HG03159 (cell line): ENCODE measurements around the gene GALC.
A peak's percentile ranks its signal among the peaks of the same experiment; 100 is the strongest.
"Not testable (repeated sequence)": the region's sequence is repeated elsewhere in the genome, so short reads cannot be mapped to it uniquely, and the experiment has no call there.

Experiments
- ATAC-seq: cut with Tn5 transposase; IDR thresholded peaks from one replicate; pipeline ENCODE4 v1.9.1; 2021; ENCODE audit warnings: mild to moderate bottlenecking, moderate library complexity; ENCODE audit not compliant: unreplicated experiment

Gene GALC

DNA sequence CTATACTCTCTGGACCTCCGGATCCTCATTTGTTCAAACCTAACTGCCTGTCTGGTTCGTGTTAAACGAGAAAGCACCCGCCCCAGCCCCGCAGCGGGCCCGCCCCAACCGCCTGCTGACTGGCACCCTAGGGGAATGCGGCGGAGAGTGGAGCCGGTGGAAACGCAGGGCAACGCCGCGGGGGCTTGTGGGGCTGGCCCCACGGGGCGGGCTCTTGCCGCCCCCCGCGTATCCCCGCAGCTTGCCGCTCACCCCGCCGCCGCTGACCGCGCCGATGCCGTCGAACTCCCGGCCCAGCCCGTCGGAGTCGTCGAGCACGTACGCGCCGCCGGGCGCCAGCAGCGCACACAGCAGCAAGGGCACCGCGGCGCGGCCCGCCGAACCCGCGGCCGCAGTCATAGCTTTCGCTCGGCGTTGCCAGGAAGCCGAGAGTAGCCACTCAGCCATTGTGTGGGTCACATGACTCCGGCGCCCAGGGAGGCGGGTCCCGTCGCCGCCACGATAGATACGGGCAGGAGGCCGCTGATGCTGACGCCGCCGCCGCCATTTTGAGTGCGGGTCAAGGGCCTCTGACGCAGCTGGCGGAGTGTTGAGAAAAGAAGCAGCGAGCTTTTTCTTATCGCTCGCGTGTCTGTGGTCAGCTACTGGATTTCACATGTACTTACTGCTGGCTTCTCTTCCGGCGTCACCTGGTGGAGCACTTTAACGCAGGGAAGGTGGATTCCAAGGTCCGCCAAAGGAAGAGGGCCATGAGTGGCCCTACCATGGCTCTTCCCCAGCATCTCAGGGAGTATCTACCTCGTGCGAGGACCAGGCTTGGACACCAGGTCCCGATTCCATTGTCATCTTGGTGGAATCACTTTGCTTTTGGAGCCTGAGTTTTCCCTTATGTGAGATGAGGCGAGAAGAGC is at the start of gene GALC:
Gene GALC (minus strand): TSS at position 465 of the 911 bp plus-strand sequence. CDS start 18 bp downstream, at position 447.
- ATAC-seq: peak; percentile 87

DNA sequence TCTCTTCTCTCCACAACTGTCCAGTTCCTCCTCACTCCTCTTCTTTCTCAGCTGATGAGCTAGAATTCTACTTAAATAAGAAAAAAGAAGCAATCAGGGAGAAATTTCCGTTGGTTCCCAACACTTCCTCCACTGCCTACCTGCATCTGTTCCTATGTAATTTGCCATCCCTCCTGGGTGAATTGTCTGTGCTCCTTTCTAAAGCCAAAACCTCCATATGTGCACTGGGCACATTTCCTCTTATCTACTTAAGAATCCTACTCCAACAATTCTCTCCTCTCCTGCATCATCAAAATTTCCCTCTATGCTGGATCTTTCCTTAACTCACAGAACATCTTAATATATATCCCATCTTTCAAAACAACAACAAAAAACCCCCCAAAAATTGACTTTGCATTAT is 47.2 kb upstream of the GALC start:
- no peak for ATAC-seq

DNA sequence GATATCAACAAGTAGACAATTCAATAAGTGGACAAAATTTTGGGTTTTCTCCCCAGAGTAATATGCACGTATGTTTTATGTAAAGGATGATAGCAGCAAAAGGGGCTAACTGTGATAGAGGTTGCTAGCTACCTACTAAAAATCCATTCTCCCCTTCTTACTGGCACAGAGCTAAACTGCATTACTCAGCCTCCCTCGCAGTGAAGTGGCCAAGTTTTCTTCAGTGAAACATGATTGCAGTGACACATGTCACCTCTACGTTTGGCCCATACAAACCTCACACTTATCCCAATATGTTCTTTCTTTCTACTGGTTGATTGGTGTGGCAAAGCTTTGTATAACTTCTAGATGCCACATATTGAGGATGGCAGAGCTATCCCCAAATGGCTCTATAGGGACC is 46.2 kb upstream of the GALC start:
- ATAC-seq: no peak

DNA sequence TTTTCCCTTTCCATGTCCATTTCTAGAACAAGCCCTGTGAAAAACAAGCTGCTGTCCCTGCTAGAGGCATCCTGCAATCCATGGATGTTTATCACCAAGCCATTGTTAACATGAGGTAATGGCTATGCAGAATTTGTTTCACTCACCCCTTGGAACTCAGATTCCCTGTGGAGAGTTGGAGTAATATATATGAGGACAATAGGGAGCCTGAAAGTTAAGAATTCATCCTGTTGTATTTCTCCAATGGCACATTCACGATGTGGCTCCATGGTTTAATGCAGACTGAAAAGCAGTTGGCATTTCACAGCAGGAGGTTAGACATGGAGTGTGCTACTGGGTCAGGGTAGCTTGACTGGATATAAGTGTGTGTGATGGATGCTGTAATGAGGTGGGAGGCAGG is 44.3 kb upstream of the GALC start:
- no peak for ATAC-seq

DNA sequence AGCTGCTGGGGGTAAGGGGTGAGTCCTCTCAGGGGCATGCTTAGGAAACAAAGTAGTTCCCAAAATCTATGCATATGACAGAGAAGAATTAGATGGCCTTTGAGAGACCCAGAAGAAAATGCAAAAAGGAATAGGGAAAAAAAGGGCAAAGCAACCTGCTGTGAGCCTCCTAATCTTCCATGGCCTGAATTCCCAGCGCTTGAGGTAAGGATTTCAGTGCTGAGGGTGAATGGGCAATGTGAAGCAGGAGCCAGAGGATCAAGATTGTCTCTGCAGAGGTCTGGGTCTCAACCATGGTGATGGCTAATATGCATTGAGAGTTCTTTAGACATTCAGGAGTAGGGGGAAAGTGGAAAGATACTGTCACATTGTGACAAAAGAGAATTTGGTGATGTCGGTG is 43.4 kb upstream of the GALC start:
- no peak for ATAC-seq

DNA sequence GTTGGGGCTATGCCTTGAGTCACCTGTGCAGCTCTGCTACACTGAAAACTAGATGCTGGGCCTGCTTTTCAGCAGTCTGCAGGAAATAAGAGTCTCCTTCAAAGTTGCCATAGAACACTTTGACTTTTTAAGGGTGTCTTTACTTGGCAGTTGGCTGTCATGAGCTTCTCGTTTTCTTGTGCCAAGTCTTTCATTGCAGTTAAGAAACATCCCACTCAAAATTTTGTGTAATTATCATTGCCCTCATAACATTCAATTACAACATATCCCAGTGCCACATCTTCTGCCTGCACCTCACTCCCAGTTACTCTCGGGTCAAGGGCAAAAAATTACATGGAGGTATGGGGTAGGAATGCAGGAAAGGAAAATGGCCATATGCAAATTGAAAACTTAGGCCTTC is 41.1 kb upstream of the GALC start:
- no peak for ATAC-seq

DNA sequence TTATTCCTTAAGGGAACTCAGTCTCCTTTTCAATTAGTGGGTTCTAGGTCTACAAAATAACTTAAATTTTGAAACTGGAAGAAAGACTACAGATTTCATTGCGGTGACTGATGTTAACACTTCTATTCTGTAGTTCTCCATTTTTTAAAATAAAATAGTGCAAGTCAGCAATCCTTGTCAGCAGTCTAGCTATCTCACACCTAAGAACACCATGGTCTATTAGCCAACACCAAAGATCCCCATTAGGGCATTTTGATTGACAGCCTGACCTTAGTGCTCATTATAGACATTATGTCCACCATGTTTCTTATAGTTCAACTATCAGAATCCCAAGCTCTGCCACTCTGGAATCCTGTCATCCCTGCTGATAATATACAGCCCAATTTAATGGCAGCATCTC is 39.4 kb upstream of the GALC start:
- no peak for ATAC-seq

DNA sequence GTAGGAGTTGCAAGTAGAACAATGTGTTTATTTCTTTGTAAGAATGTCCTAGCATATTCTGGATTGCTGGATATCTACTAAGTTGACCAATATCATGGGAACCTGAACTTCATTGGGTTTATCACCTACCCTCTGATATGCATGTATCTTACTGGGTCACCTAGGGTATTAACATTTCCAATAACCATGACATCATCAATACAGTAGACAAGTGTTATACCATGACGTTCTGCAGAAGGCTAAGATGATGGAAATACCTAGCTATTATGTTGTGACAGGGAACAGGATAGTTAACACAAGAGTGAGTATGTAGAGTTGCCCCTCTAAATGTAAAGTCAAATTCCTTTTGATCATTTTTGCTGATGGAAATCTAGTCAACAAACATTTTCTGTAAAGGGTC is 37.9 kb upstream of the GALC start:
- no peak for ATAC-seq

DNA sequence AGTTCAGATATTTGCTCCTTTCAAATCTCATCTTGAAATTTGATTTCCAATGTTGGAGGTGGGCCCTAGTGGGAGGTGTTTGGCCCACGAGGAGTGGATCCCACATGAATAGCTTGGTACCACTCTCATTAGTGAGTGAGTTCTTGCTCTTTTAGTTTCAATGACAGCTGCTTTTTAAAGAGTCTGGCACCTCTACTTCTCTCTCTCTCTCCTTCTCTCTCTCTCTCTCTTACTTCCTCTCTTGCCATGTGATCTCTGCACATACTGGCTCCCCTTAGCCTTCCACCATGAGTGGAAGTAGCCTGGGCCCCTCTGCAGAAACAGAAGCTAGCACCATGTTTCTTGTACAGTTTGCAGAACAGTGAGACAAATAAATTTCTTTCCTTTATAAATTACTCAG is 37.1 kb upstream of the GALC start:
- ATAC-seq: no peak

DNA sequence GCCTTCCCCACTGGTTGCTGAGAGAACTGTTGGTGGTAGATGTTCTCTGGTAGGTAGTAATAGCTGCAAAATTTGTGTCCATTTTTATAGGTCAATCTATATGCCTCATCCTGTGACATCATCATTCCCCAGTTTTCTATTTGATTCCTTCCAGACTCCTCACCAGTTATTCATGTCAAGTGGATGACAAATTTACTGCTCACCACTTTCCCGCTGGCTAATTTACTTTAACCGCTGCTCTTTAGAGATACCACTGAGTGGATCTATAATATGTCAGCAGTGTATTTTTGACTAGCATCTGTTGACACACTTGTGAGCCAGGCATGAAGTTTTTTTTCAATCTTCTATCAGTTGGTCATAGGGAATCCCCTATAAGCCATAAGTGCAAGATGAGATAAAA is 36.5 kb upstream of the GALC start:
- no peak for ATAC-seq

DNA sequence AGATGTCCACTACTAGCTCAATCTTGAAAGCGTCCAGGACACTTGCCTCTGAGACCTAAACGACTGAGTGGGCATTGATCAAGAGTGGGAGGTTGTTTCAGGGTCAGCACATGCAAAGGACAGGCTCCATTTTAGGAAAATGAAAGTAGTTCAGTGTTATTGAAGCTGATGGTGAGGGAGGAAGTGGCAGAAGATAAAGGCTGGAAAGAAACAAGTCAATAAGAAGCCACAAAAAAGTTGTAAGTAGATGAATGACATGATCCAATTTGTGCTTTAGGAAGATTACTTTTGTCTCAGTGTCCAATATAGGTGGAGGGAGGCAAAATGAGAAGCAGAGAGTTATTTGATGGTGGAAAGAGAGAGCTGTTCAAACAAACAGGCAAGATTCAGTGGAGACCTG is 33.9 kb upstream of the GALC start:
- no peak for ATAC-seq

DNA sequence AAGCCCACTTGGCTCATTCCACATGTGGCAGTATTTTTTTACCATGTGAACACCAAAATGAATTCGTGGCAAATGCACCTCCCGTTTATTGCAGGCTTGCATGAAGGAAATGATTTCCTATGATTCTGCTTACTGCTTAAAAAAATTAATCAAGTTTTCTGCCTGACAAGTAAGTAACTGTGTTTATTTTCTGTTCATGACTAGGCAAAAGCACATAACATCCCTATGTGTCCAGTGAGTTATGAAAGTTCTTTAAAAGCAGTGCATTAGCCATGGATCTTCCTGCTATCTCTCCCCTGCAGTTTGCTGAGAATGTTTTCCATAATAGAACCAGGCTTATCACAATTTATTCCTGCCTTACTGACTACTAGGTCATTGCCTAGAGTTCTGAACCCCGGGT is 32.3 kb upstream of the GALC start:
- ATAC-seq: no peak

DNA sequence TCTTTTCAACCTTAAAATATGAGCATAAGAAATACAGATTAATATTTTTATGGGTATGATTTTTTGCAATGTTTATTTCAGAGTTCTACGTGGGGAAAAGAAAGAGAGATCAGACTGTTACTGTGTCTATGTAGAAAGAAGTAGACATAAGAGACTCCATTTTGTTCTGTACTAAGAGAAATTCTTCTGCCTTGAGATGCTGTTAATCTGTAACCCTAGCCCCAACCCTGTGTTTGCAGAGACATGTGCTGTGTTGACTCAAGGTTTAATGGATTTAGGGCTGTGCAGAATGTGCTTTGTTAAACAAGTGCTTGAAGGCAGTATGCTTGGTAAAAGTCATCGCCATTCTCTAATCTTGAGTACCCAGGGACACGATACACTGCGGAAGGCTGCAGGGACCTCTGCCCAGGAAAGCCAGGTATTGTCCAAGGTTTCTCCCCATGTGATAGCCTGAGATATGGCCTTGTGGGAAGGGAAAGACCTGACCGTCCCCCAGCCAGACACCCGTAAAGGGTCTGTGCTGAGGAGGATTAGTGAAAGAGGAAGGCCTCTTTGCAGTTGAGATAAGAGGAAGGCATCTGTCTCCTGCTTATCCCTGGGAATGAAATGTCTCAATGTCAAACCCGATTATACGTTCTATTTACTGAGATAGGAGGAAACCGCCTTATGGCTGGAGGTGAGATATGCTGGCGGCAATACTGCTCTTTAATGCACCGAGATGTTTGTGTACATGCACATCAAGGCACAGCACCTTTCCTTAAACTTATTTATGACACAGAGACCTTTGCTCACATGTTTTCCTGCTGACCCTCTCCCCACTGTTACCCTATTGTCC is 31.5 kb upstream of the GALC start:
- ATAC-seq: not testable (repeated sequence)

DNA sequence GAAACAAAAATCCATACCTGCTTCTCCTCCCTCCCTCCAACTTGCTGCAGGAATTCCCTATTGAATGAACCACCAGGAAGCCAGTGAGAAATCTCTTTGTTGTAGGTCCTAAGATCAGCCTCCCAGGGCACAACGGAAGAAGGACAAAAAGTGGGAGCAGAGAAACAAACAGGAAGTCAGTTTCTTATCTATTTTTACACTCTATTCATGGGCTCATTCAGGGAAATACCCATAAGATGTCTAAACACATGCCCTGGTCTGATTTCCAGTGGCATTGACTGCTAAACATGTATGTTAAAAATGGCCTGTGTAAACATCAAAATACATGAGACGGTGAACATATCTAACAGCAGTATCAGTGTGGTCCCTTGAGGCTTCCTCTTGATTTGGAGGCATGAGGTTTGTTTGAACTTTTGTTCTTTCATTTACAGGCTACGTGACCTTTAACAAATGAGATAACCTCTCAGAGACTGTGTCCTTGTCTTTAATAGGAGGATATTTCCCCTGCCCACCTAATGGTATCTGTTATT is 30.7 kb upstream of the GALC start:
- ATAC-seq: peak; percentile 41

DNA sequence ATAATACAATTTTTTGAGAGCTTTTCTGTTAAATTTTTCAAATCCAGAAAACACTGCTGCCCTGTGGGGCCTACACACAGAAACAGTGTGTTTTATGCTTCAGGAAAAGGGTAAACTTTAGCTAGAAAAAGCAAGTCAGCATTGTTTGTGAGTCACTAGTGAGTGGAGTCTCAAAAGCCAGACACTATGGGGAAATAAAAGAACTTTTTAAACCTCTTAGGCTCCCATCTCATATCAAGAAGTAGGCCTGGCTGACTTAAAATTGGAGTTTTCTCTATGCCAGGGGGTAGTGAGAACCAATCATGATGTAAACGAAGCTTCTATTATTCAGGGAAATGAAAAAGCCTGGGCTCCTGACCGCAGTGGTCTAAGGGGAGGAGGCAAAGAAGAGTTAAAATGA is 24.6 kb upstream of the GALC start:
- ATAC-seq: no peak

DNA sequence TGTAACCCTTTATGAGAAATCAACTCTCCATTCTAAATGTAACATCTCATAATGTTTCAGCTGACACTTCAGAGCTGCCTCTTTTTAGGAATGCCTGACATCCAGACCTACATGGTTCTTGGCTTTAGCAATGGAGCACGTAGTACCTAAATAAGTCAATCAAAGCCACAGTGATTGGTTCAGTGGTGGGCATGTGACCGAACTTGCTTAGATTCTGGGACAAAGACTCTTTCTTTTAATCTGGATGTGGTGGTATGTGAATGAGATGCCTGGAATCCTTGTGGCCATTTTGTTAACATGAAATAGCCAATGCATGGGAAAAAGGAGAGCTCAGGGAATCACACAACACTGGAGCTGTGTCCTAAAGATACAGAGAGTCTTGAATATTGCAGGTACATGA is 23.8 kb upstream of the GALC start:
- ATAC-seq: no peak

DNA sequence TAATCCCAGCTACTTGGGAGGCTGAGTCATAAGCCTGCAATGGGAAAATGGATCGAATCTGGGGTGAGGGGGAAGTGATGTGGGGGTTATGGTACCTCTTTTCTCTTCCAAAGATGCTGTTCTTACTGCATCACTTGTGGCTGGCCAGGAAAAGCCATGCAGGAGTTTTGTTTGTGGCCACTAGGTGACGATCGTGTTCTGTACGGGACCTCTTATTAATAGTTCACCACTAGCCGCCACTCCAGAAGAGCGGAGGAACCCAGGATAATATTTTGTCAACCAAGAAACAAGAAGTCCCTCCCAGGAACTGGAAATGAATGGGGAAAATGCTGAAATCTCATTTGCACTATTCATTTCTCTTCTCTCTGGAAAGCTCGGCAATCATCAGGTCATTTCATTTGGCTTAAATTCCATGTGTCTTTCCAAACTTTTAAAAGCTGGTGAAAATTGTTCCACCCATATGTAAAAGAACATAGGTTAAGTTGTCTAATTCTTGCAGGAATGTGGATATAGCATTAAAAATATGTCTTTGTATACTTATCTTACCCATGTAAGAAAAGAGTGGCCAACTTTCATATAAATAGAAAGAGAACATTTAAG is 20.9 kb upstream of the GALC start:
- peak; percentile 98 for ATAC-seq

DNA sequence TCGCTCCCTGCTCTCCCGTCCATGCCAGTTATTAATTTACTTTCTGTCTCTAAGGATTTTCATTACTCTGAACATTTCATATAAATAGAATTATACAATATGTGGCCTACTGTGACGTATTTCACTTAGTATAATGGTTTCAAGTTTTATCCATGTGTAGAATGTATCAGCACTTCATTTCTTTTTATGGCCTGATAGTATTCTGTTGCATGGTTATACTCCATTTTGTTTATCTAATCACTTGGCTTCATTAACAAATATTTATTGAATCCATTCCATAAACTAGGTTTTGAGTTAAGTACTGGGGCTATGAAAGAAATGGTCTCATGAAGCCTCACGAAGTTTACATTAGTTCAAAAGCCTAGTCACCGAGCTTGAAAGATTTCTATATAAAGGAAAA is 19.5 kb upstream of the GALC start:
- ATAC-seq: no peak

DNA sequence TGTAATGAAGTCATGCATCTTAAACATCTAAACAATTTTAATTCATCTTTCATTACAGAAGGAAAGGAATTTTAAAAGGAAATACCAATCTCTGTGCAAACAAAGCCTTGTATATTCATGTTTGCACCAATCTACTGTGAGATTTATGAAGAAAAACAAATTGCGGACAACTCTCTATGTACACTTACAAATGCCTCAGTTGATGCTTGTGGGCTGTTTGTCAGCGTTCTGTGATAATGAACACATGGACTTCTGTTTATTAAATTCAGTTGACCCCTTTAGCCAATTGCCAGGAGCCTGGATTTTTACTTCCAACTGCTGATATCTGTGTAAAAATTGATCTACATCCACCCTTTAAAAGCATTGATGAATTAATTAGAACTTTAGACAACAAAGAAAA is 17.3 kb upstream of the GALC start:
- no peak for ATAC-seq

DNA sequence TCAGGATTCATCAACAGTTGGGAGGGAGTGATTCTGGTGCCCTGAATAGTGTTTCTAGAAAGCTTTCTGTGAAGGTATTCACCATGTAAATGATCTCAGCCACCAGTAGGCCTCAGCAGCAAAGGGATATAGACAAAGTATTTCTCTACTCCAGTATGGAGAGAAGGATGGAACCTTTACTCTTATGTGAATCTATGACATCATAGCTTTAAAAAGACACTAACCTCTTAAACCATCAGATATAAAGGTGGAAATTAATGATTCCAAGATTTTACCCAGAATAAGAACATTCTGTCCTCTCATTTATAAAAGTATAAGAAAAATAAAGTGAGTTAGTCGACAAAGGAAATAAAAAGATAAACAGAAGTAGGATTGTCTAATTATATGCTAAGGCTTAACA is 16.5 kb upstream of the GALC start:
- no peak for ATAC-seq

DNA sequence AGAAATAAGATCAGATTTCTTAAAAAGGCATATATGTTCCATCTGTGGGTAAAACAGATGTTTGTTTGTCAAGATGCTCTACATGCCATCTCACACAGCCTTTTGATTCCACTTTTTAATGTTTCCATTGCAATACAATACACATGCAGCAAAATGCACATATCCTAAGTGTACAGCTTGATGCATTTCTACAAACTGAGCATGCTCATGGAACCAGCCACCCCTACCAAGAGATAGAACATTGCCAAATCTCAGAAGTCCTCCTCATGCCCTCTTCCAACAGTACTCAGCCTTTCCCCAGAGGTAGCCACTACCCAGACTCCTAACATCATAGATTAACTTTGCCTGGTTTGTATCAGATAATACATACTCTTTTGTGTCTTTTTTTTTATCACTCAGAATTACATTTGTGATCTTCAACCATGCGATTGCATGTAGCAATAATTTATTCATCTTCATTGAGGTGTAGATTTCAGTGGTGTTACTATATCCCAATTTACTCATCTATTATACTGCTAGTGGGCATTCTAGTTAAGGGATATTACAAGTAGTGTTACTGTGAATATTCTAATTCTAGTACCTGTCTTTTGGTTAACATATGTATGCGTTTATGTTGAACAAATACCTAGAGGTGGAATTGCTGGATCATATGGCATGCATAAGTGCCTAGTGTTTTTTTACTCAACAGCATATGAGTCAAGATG is 15.2 kb upstream of the GALC start:
- no peak for ATAC-seq
